Esophagus muscularis mucosa (tissue), 4 donors: ENCODE results near the gene BICRA. TPM values are rescaled to one million over a fixed set of nuclear protein-coding genes. Genes with fewer than 3 reads are reported as not detected.

Experiments used
- DNase-seq: peaks from one replicate; pipeline ENCODE4 v3.0.0-alpha.2; 2017; ENCODE audit errors: extremely low spot score
- H3K27ac ChIP-seq, 4 donors: fragments of 200-600 bp; sonication (generic); replicated peaks in 1 of 4; 1 replicate in 3 of 4; 2 replicates in 1 of 4; pipeline ENCODE4 v1.5.1; 2016 to 2019; ENCODE audit warnings: mild to moderate bottlenecking in 1 of 4
- H3K27me3 ChIP-seq, 4 donors: fragments of 200-600 bp; sonication (generic); one replicate each; pipeline versions ENCODE4 v1.5.1 to v1.6.0; 2016 to 2019
- H3K36me3 ChIP-seq, 4 donors: fragments of 200-600 bp; sonication (generic); one replicate each; pipeline ENCODE4 v1.5.1; 2016 to 2019
- H3K4me1 ChIP-seq, 4 donors: fragments of 200-600 bp; sonication (generic); one replicate each; pipeline ENCODE4 v1.5.1; 2016 to 2019
- H3K4me3 ChIP-seq, 4 donors: fragments of 200-600 bp; sonication (generic); 1 replicate in 2 of 4; 2 replicates in 2 of 4; pipeline ENCODE4 v1.5.1; 2016 to 2019; ENCODE audit warnings: mild to moderate bottlenecking in 4 of 4, moderate library complexity in 1 of 4
- H3K9me3 ChIP-seq, 4 donors: fragments of 200-600 bp; sonication (generic); 1 replicate in 3 of 4; 2 replicates in 1 of 4; pipeline ENCODE4 v1.5.1; 2016 to 2019
- CTCF ChIP-seq, 3 experiments: fragments of 200-600 bp in 2 of 3; fragments of 450-650 bp in 1 of 3; sonication (generic) in 2 of 3; IDR thresholded peaks; one replicate each; pipeline ENCODE4 v1.5.1; 2017 to 2019; ENCODE audit warnings: antibody characterized with exemption in 3 of 3, mild to moderate bottlenecking in 2 of 3, moderate library complexity in 1 of 3
- EP300 ChIP-seq: sonication (generic); formaldehyde crosslinking; IDR thresholded peaks from one replicate; pipeline ENCODE4 v1.6.1; 2017; ENCODE audit warnings: antibody characterized with exemption
- POLR2A ChIP-seq: fragments of 450-650 bp; IDR thresholded peaks from one replicate; pipeline ENCODE4 v1.6.1; 2017; ENCODE audit warnings: antibody characterized with exemption, moderate library complexity, mild to moderate bottlenecking, low read depth
- POLR2AphosphoS5 ChIP-seq, 2 donors: sonication (generic); formaldehyde crosslinking; IDR thresholded peaks; one replicate each; pipeline ENCODE4 v1.6.1; 2017; ENCODE audit warnings: antibody characterized with exemption in 2 of 2
- WGBS: methylation state at CpG from one replicate; pipeline ENCODE4 v1.1.5; 2018; 5-methylcytosine and 5-hydroxymethylcytosine counted together
- intact Hi-C: fragments of 100-400 bp; cut with DNase I; formaldehyde crosslinking; loops from one replicate; pipeline ENCODE4 v1.15.1; 2023
- total RNA-seq, 4 donors: library from RNA; depleted of rRNA; stranded (reverse); fragments of >200 nt; gene quantifications; one replicate each; pipeline versions ENCODE4 v1.1.0 to v1.2.1, GENCODE V29; 2016

The BICRA gene
- total RNA-seq, 4 donors from 2014 or later, result 10.9 to 15.0 (median 13.8) TPM

- WGBS, result 75% methylated on average over 12 of the region's 12 CpGs
- intact Hi-C loops, result no loop called here
These were observed 14.4 kb downstream of the BICRA start for GRCh38 chr19:47623151-47623920.

GRCh38 chr19:47623921-47624391 is 15.0 kb downstream of the BICRA start:
- intact Hi-C loops, result no loop called here
- Histone ChIP-seq H3K27me3 (no peaks in the 10 kb centered on the region), H3K9me3 (no peaks in the 10 kb centered on the region), H3K4me3 (no peak overlapping the region), H3K27ac (peak overlapping the region in 3 of 4 donors; percentile 19 to 28 (median 25)), H3K4me1 (peaks cover 48 to 90% (median 69%) of the 10 kb centered on the region in 4 donors), H3K36me3 (peaks cover 0 to 8% (median 0%) of the 10 kb centered on the region in 4 donors)
- 82% methylated on average over 18 of the region's 18 CpGs for WGBS
- DNase-seq, result no peak
- TF ChIP-seq POLR2AphosphoS5 (IDR thresholded peaks at IDR 0.05) (no peak), CTCF (IDR thresholded peaks at IDR 0.05) (no peak), POLR2A (no peak), EP300 (no peak)

More at GRCh38 chr19:47623151-47623920, 14.4 kb downstream of the BICRA start:
- no peaks in the 10 kb centered on the region for H3K27me3 ChIP-seq
- no peak for TF ChIP-seq POLR2A
- no peak for TF ChIP-seq CTCF (IDR thresholded peaks at IDR 0.05)
- no peak for TF ChIP-seq POLR2AphosphoS5 (IDR thresholded peaks at IDR 0.05)
- no peak for TF ChIP-seq EP300
- H3K4me1 ChIP-seq, result peaks cover 55 to 95% (median 75%) of the 10 kb centered on the region in 4 donors
- H3K27ac ChIP-seq, result peak overlapping the region in 3 of 4 donors; percentile 19 to 28 (median 25)
- no peaks in the 10 kb centered on the region for H3K9me3 ChIP-seq
- H3K36me3 ChIP-seq, result peaks cover 0 to 8% (median 0%) of the 10 kb centered on the region in 4 donors
- H3K4me3 ChIP-seq, result no peak overlapping the region
- DNase-seq, result no peak

- no peaks in the 10 kb centered on the region for H3K9me3 ChIP-seq
- peak overlapping the region; percentile 50 to 68 (median 58) for H3K27ac ChIP-seq
- peaks cover 0 to 3% (median 0%) of the 10 kb centered on the region in 4 donors for H3K36me3 ChIP-seq
- no peak for TF ChIP-seq POLR2AphosphoS5 (IDR thresholded peaks at IDR 0.05)
- no peak for TF ChIP-seq CTCF (IDR thresholded peaks at IDR 0.05)
- no peak for TF ChIP-seq EP300
- TF ChIP-seq POLR2A, result no peak
- DNase-seq, result no peak
- peak overlapping the region in 1 of 4 donors; percentile 5 for H3K4me3 ChIP-seq
- H3K4me1 ChIP-seq, result peaks cover 36 to 81% (median 54%) of the 10 kb centered on the region in 4 donors
- intact Hi-C loops, result no loop called here
- no peaks in the 10 kb centered on the region for H3K27me3 ChIP-seq
- 70% methylated on average over 7 of the region's 7 CpGs for WGBS
These were observed 16.7 kb downstream of the BICRA start for GRCh38 chr19:47625650-47626049.

GRCh38 chr19:47626238-47626637 is 17.3 kb downstream of the BICRA start:
- TF ChIP-seq POLR2AphosphoS5 (IDR thresholded peaks at IDR 0.05) (no peak), CTCF (IDR thresholded peaks at IDR 0.05) (no peak), EP300 (no peak)
- intact Hi-C loops, result no loop called here
- 29% methylated on average over 8 of the region's 8 CpGs for WGBS
- Histone ChIP-seq H3K27me3 (no peaks in the 10 kb centered on the region), H3K27ac (peak overlapping the region; percentile 50 to 68 (median 58)), H3K4me3 (peak overlapping the region in 1 of 4 donors; percentile 5), H3K9me3 (no peaks in the 10 kb centered on the region), H3K4me1 (peaks cover 40 to 81% (median 52%) of the 10 kb centered on the region in 4 donors), H3K36me3 (no peaks in the 10 kb centered on the region)
- no peak for DNase-seq
